HepG2 (cell line): ENCODE data around the gene GMNN. TPM values are rescaled to one million over a fixed set of nuclear protein-coding genes. Genes with fewer than 3 reads are reported as not detected.

ENCODE experiments used
- ATAC-seq: fragments of 200-7000 bp; cut with Tn5 transposase; 3 replicates; pipeline ENCODE4 v1.9.1; 2020; ENCODE audit warnings: mild to moderate bottlenecking, moderate library complexity
- BruUV-seq: library from RNA; stranded (reverse); fragments of 400-500 nt; replicated peaks from 2 replicates; lab custom pipeline; 2021; lab: Mats Ljungman, UMichigan
- CTCF ChIA-PET: fragments of 300-600 bp; formaldehyde crosslinking; extraction: SDS; loops from one replicate; lab custom pipeline; 2021; ENCODE audit warnings: low total read pairs, inconsistent platforms, low intra/inter-chr PET ratio; lab: Yijun Ruan, JAX
- POLR2A ChIA-PET: fragments of 350-600 bp; sonication (Branson Sonifier 250); formaldehyde crosslinking; loops from one replicate; lab custom pipeline; 2020; ENCODE audit warnings: antibody characterized with exemption, inconsistent platforms; lab: Yijun Ruan, JAX
- DNase-seq: peaks from one replicate; pipeline ENCODE4 v3.0.0-alpha.2; 2015; ENCODE audit warnings: low spot score
- FAIRE-seq: peaks from 3 replicates; lab custom pipeline; 2011; peaks lifted over from hg19 to GRCh38; lab: Jason Lieb, UNC
- H2AFZ ChIP-seq: one replicate; pipeline ENCODE4 v1.6.1; 2011; ENCODE audit warnings: low read length, inconsistent platforms
- H3K27ac ChIP-seq: fragments of 300-600 bp; 3 replicates; pipeline ENCODE4 v1.8.0; 2011; ENCODE audit warnings: mixed run types, mild to moderate bottlenecking, mixed read lengths, low read length, inconsistent platforms; ENCODE audit not compliant: insufficient read depth; ENCODE audit errors: extremely low read length
- H3K27me3 ChIP-seq, 2 experiments: fragments of 200-600 bp in 1 of 2; 2 replicates in 1 of 2; 3 replicates in 1 of 2; pipeline versions ENCODE4 v1.6.0 to v1.8.0; 2011; ENCODE audit warnings: low read length in 2 of 2, mild to moderate bottlenecking in 2 of 2, moderate library complexity in 2 of 2, inconsistent platforms in 1 of 2; ENCODE audit not compliant: insufficient read depth in 2 of 2, control insufficient read depth in 1 of 2
- H3K36me3 ChIP-seq, 2 experiments: fragments of 200-600 bp in 1 of 2; replicated peaks in 1 of 2; 2 replicates in 1 of 2; 3 replicates in 1 of 2; pipeline versions ENCODE4 v1.5.1 to v1.8.0; 2011; ENCODE audit warnings: low read length in 2 of 2, inconsistent platforms in 1 of 2; ENCODE audit not compliant: insufficient read depth in 2 of 2, control insufficient read depth in 1 of 2
- H3K4me1 ChIP-seq: 2 replicates; pipeline ENCODE4 v1.5.1; 2012; ENCODE audit warnings: low read length, inconsistent platforms; ENCODE audit not compliant: insufficient read depth
- H3K4me2 ChIP-seq: 2 replicates; pipeline ENCODE4 v1.6.0; 2011; ENCODE audit warnings: low read depth, low read length, inconsistent platforms
- H3K4me3 ChIP-seq, 3 experiments: fragments of 200-600 bp in 1 of 3; sonication (generic), shearing (Covaris generic) in 1 of 3; replicated peaks in 1 of 3; 2 replicates each; pipeline ENCODE4 v1.5.1; 2011 to 2016; ENCODE audit warnings: low read length in 3 of 3, inconsistent platforms in 2 of 3, low read depth in 2 of 3, mild to moderate bottlenecking in 2 of 3, control low read depth in 1 of 3, mixed read lengths in 1 of 3; ENCODE audit not compliant: insufficient read depth in 1 of 3
- H3K79me2 ChIP-seq: one replicate; pipeline ENCODE4 v1.6.1; 2011; ENCODE audit warnings: low read length, inconsistent platforms; ENCODE audit not compliant: insufficient read depth
- H3K9ac ChIP-seq: 2 replicates; pipeline ENCODE4 v1.6.0; 2011; ENCODE audit warnings: mild to moderate bottlenecking, low read depth, low read length, inconsistent platforms; ENCODE audit not compliant: insufficient read depth
- H3K9me3 ChIP-seq: 2 replicates; pipeline ENCODE4 v1.5.1; 2012; ENCODE audit warnings: mild to moderate bottlenecking, low read length
- H4K20me1 ChIP-seq: 2 replicates; pipeline ENCODE4 v1.6.0; 2011; ENCODE audit warnings: inconsistent platforms, mild to moderate bottlenecking, low read length, moderate library complexity; ENCODE audit not compliant: insufficient read depth
- HMGA1 ChIP-seq: sonication (generic); formaldehyde crosslinking; conservative IDR thresholded peaks from 2 replicates; pipeline ENCODE4 v1.4.0; 2020; ENCODE audit warnings: missing genetic modification reagents
- HOXA5 ChIP-seq: sonication (generic); formaldehyde crosslinking; IDR thresholded peaks from 2 replicates; pipeline ENCODE4 v1.4.0; 2020; ENCODE audit warnings: missing genetic modification reagents
- MAF1 ChIP-seq: sonication (generic); formaldehyde crosslinking; IDR thresholded peaks from 2 replicates; pipeline ENCODE4 v1.5.0; 2020; ENCODE audit warnings: missing genetic modification reagents, borderline replicate concordance
- RNF219 ChIP-seq: sonication (generic); formaldehyde crosslinking; IDR thresholded peaks from 2 replicates; pipeline ENCODE4 v1.5.0; 2020; ENCODE audit warnings: mild to moderate bottlenecking, missing genetic modification reagents
- SNRNP70 ChIP-seq: fragments of 200-400 bp; formaldehyde crosslinking; IDR thresholded peaks from 2 replicates; pipeline ENCODE4 v1.6.1; 2017; ENCODE audit warnings: mild to moderate bottlenecking, low read depth, low read length, moderate library complexity
- SOX6 ChIP-seq, 2 experiments: fragments of 450-650 bp in 1 of 2; sonication (generic) in 1 of 2; formaldehyde crosslinking in 1 of 2; IDR thresholded peaks; 2 replicates each; pipeline versions ENCODE4 v1.4.0 to v1.6.1; 2017 to 2020; ENCODE audit warnings: antibody characterized with exemption in 1 of 2, mild to moderate bottlenecking in 1 of 2, missing genetic modification reagents in 1 of 2
- TOE1 ChIP-seq: sonication (generic); formaldehyde crosslinking; IDR thresholded peaks from 2 replicates; pipeline ENCODE4 v1.4.0; 2020; ENCODE audit warnings: mild to moderate bottlenecking, missing genetic modification reagents
- U2AF1 ChIP-seq: fragments of 200-400 bp; formaldehyde crosslinking; optimal IDR thresholded peaks from 2 replicates; pipeline ENCODE3; 2017; ENCODE audit warnings: mild to moderate bottlenecking, low read depth, low read length
- ZBTB25 ChIP-seq: IDR thresholded peaks from 2 replicates; pipeline ENCODE4 v1.6.1; 2018; ENCODE audit warnings: missing genetic modification reagents
- ZC3H4 ChIP-seq: sonication (generic); formaldehyde crosslinking; IDR thresholded peaks from 2 replicates; pipeline ENCODE4 v1.4.0; 2020; ENCODE audit warnings: missing genetic modification reagents, borderline replicate concordance
- ZNF205 ChIP-seq: IDR thresholded peaks from 2 replicates; pipeline ENCODE4 v1.6.1; 2018; ENCODE audit warnings: missing biosample characterization, missing genetic modification reagents
- ZNF570 ChIP-seq: sonication (generic); formaldehyde crosslinking; IDR thresholded peaks from 2 replicates; pipeline ENCODE4 v1.4.0; 2020; ENCODE audit warnings: mild to moderate bottlenecking, missing genetic modification reagents, borderline replicate concordance
- ZNF687 ChIP-seq: sonication (generic); formaldehyde crosslinking; IDR thresholded peaks from 2 replicates; pipeline ENCODE4 v1.5.1; 2020; ENCODE audit warnings: mild to moderate bottlenecking, missing genetic modification reagents, moderate library complexity
- in situ Hi-C: cut with HindIII; loops from 2 replicates; pipeline ENCODE4 v1.10.0; 2017; ENCODE audit warnings: low pct_unique_long_range_greater_than_20kb; ENCODE audit not compliant: extremely low pct_ligation_motif_present
- intact Hi-C: fragments of 100-400 bp; cut with micrococcal nuclease; formaldehyde crosslinking; loops from one replicate; pipeline ENCODE4 v1.10.0; 2022; ENCODE audit not compliant: unreplicated experiment
- polyA plus RNA-seq, 8 experiments: library from polyadenylated mRNA; depleted of rRNA in 3 of 8; stranded (reverse) in 7 of 8; unstranded in 1 of 8; fragments of >200 nt; fragmentation: Illumina TruSeq in 4 of 8; extraction: Trizol in 4 of 8; gene quantifications; 2 replicates each; pipeline versions ENCODE4 v1.2.1 to v1.2.3, GENCODE V29; 2011 to 2016; ENCODE audit warnings: low read depth in 4 of 8, missing spikeins in 1 of 8, mixed read lengths in 1 of 8; ENCODE audit not compliant: insufficient read depth in 1 of 8
- total RNA-seq, 5 experiments: library from RNA; depleted of rRNA; stranded (reverse); fragments of >200 nt; fragmentation: Illumina TruSeq; extraction: Trizol; gene quantifications; 2 replicates each; pipeline ENCODE4 v1.2.3, GENCODE V29; 2016; ENCODE audit warnings: low read depth in 1 of 5

GMNN gene
- total and polyA plus RNA-seq, 2 of the 13 experiments (the other 11 are each of a cell fraction or from before 2014, with no cell fraction given) = 61.8 to 154 TPM

- Histone ChIP-seq H3K36me3 (no peaks in the 10 kb centered on the region), H3K9ac (no peak overlapping the region), H3K27ac (no peak overlapping the region), H2AFZ (no peak overlapping the region), H3K9me3 (no peaks in the 10 kb centered on the region), H3K4me1 (peaks cover 5% of the 10 kb centered on the region), H3K79me2 (no peaks in the 10 kb centered on the region), H3K4me2 (no peak overlapping the region), H4K20me1 (no peaks in the 10 kb centered on the region), H3K27me3 (peaks cover 0 to 3% of the 10 kb centered on the region in 2 experiments; a peak in 1 of 5 replicates), H3K4me3 (no peak overlapping the region)
- intact Hi-C loops (no loop called here), in situ Hi-C loops (no loop called here)
- ChIA-PET CTCF (no interaction called here), POLR2A (interaction anchor here (1.5 kb wide), 1 partner anchor 19 kb away, joined by 6 read pairs; no protein-coding TSS in a partner anchor)
- ATAC-seq (no peak), DNase-seq (no peak), FAIRE-seq (no peak)
- no TSS peak for BruUV-seq
- no peak for TF ChIP-seq SOX6 (IDR thresholded peaks at IDR 0.05)
- no peak for TF ChIP-seq SOX6 (CRISPR knock-in tag; IDR thresholded peaks at IDR 0.05)
- TF ChIP-seq TOE1 = no peak
- no peak for TF ChIP-seq SNRNP70
- no peak for TF ChIP-seq ZNF687
- no peak for TF ChIP-seq ZNF570 (CRISPR knock-in tag)
- no peak for TF ChIP-seq ZBTB25 (CRISPR knock-in tag)
- TF ChIP-seq RNF219 (CRISPR knock-in tag) = no peak
- no peak for TF ChIP-seq HMGA1 (CRISPR knock-in tag)
- TF ChIP-seq MAF1 = no peak
- no peak for TF ChIP-seq HOXA5 (CRISPR knock-in tag)
- no peak for TF ChIP-seq ZC3H4 (CRISPR knock-in tag)
- TF ChIP-seq U2AF1 = no peak
- TF ChIP-seq ZNF205 = no peak
These were observed 33.9 kb upstream of the GMNN start for GRCh38 chr6:24740861-24741260.
